ENCODE data around the gene ST8SIA2. TPM values are rescaled to one million over a fixed set of nuclear protein-coding genes. Genes with fewer than 3 reads are reported as not detected.

ST8SIA2 gene
- total and polyA plus RNA-seq, 10 of the 15 experiments (the other 5 are each of a cell fraction or from before 2014, with no cell fraction given), result not detected

GRCh38 chr15:92457471-92458041 is 63.9 kb downstream of the ST8SIA2 start:
- no TSS peak for BruUV-seq (replicated peaks)
- Histone ChIP-seq H3K4me3 (no peak overlapping the region), H3K27ac (ENCODE audit: control insufficient read depth, insufficient read depth) (no peak overlapping the region), H3K9ac (ENCODE audit: control insufficient read depth, insufficient read depth, low read length) (no peak overlapping the region), H3K79me2 (ENCODE audit: control insufficient read depth, insufficient read depth, low read length) (no peaks in the 10 kb centered on the region), H3K4me2 (ENCODE audit: control insufficient read depth, insufficient read depth) (no peak overlapping the region), H3K9me3 (replicated peaks; ENCODE audit: control insufficient read depth, insufficient read depth, low read length) (no peaks in the 10 kb centered on the region), H4K20me1 (ENCODE audit: control insufficient read depth, insufficient read depth) (no peaks in the 10 kb centered on the region), H3K4me1 (ENCODE audit: control insufficient read depth, insufficient read depth, low read length) (no peaks in the 10 kb centered on the region), H3K36me3 (ENCODE audit: control insufficient read depth in 2 of 2, insufficient read depth in 2 of 2, low read length in 1 of 2) (no peaks in the 10 kb centered on the region), H3K27me3 (replicated peaks in 1 of 2; ENCODE audit: control insufficient read depth in 2 of 2, insufficient read depth in 2 of 2, low read length in 1 of 2) (peaks cover 3 to 4% of the 10 kb centered on the region in 2 experiments; a peak in 3 of 4 replicates), H2AFZ (ENCODE audit: control insufficient read depth, low read depth, low read length) (no peak overlapping the region)
- DNase-seq (ENCODE audit: low read depth, low spot score) (no peak), ATAC-seq (no peak), FAIRE-seq (no peak)
- TF ChIP-seq PAX8 (IDR thresholded peaks at IDR 0.05), result no peak
- no peak for TF ChIP-seq USF1 (IDR thresholded peaks at IDR 0.05; ENCODE audit: borderline replicate concordance, extremely low read length, insufficient read depth, low read depth, low read length)
- no peak for TF ChIP-seq CUX1 (IDR thresholded peaks at IDR 0.05; ENCODE audit: insufficient replicate concordance, low read depth, low read length)
- TF ChIP-seq ESRRA (IDR thresholded peaks at IDR 0.05; ENCODE audit: low read length), result no peak
- TF ChIP-seq KDM1A (IDR thresholded peaks at IDR 0.05; ENCODE audit: borderline replicate concordance), result no peak
- ChIA-PET RAD21 (ENCODE audit: unreplicated experiment) (no interaction called here), SMC1A (ENCODE audit: uncharacterized antibody, unreplicated experiment) (no interaction called here), CTCF (no interaction called here), POLR2A (no interaction called here)
- WGBS (ENCODE audit: insufficient coverage, insufficient replicate concordance, low lambda C conversion rate, missing lambda C conversion rate), result 30% methylated on average over 13 of the region's 13 CpGs
- intact Hi-C loops (cut with micrococcal nuclease; ENCODE audit: unreplicated experiment), result no loop called here
- in situ Hi-C loops (cut with MboI), result no loop called here
